A204.1 (cell line): ENCODE measurements around the gene COG2.
"Not testable (repeated sequence)": the region's sequence is repeated elsewhere in the genome, so short reads cannot be mapped to it uniquely, and the experiment has no call there.

Experiments used
- FAIRE-seq: peaks from 2 replicates; lab custom pipeline; 2012; peaks lifted over from hg19 to GRCh38; lab: Jason Lieb, UNC

COG2 gene

DNA sequence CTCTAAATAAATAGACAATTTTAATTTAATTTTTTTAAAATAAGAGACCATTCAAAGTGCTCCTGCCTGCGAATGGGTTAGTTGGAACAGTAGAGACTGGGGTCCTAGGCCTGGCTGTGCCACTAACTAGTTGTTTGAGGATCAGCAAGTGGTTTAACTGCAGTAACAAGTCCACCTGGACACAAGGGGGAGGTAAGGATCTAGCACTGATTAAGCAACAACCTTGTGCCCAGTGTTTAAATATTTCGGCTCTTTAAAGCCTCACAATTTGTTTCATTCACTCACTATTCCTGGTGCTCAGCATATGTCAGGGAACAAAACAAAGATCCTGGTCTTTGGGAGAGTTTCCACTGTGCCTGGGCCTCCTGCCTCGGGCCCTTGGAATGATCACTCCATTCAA, 73.2 kb downstream of the COG2 start:
- FAIRE-seq = no peak

DNA sequence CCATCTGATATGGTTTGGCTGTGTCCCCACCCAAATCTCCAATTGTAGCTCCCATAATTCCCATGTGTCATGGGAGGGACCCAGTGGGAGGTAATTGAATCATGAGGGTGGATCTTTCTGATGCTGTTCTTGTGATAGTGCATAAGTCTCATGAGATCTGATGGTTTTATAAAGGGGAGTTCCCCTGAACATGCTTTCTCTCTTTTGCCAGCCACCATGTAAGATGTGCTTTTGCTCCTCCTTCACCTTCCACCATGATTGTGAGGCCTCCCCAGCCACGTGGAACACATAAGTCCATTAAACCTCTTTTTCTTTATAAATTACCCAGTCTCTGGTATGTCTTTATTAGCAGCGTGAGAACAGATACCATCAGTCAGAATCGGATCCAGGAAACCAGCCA, 74.2 kb downstream of the COG2 start:
- not testable (repeated sequence) for FAIRE-seq

DNA sequence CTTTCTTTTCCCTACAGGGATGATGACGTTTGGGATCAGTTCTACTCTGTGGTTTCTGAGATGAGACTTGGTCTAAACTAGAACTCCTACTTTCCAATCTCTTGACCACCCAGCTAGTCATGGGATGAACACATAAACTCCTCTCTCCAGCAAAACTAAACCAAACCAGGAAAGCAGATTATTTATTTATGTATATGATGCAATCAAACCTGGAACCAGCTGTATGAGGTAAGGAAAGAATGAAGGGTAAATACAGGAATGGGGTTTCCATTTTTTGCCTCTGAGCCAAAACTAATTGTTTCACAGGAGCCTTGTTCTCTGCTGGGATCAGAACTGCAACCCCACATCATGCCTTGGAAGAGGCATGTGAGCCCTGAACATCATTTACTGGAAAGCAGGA, 75.0 kb downstream of the COG2 start:
- no peak for FAIRE-seq

DNA sequence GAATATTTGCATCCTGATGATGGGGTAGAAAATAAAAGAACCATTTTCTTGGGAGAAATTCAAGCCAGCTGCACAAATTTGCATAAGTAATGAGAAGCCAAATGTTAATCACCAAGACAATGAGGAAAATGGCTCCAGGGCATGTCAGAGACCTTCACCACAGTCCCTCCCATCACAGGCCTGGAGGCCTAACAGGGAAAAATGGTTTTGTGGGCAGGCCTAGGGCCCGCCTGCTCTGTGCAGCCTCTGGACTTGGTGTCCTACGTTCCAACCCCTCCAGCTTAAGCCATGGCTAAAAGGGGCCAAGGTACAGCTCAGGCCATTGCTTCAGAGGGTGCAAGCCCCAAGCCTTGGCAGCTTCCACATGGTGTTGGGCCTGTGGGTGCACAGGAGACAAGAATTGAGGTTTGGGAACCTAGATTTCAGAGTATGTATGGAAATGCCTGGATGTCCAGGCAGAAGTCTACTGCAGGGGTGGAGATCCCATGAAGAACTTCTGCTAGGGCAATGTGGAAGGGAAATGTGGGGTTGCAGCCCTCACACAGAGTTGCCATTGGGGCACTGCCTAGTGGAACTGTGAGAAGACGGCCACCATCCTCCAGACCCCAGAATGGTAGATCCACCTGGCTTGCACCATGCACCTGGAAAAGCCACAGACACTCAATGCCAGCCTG, 79.7 kb downstream of the COG2 start:
- not testable (repeated sequence) for FAIRE-seq

DNA sequence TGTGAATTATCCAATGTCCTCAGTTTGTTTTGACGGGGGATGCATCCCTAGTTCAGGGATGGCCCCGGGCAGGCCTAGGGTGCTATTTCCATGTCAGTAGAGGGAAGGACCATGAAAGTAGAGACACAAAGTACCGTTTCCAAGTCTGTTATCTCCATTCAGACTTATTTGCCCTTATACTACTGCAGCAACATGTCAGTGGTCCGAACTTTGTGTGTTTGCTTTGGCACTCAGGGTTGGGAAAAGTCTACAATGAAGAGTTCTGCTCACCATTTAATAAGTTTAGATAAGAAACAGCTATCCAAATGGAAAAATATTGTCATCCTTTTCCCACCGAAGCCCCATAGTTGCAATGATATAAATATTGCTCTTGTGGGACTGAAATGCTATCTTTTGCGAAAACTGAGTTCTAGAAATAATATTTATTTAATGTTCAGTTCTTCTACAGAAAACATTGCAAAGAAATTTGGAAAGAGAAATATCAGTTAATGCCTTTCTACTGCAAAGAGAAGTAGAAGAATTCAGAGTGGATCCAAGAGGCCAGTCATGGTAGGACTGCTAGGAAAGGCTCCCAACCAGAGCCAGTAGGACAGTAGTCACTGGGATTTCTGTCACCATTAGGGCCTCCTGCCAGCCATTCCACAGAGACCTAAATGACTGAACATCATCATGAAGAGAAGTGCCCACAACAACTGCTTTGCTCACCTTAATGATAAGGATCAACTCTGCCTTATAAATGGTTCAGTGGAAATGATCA, 83.2 kb downstream of the COG2 start:
- FAIRE-seq = no peak

DNA sequence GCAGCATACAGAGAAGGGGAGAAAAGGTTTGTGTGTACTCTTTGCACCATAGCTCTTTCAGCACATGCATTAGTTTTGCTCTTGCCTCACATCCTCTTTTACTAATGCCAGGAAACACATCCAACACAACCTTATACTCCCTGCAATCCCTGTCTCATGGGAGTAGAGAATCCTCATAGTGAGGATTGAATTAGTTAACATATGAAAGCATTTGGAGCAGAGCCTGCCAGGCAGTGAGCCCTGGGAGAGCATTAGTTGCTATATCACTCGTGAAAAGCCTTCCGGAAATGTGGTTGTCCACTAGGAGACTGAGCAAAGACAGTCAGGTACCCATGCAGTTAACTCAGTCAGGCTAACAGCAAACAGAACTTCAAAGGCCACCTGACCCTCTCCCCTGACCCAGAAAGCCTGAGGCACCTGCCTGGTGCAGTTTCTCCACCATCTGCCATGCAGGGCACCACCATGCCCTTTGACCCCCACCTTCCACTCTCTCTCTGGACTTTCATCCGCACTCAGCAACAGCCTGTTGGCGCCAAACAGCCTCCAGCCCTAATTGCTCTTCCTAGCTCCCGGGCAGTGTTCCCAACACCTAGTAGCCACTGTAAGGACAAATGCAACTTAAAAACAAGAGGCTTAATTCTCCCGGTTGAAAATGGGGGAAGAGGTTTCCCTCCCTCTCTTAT, 86.6 kb downstream of the COG2 start:
- FAIRE-seq = no peak

DNA sequence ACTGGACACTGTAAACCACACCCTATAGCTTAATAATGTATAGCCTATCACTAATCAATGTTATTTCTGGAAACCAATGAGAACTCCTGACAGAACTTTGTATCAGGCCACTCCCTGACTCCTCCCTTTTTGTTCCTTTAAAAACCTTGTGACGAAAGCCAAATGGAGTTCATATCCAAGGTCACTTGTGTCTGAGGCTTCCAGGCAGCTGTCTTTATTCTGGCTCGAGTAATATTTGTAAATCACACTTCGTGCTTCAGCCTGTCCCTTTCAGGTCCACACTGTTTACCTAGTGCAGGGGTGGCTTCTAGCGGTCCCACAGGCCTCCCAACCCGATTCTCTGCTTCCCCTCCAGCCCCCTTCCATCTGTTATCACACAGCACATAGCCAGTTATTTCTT, 88.7 kb downstream of the COG2 start:
- no peak for FAIRE-seq

DNA sequence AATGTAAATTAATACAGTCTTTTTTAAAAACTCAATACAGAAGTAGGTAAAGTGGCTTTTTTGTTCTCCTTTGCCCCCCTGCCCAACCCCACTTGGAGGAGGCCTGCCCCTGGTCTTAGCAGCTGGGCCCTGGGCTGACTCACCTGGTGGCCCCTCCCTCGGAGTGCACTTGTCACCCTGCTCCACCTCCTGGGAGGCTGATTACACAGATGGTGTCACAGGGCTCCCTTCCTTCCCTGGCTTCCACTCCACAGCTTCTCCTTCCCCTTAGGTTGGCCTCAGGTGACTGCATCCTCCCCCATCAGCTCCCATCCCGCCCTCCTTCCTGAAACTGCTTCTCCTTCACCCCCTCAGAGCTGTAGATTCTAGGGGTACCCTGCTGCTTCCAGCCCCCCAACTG, 93.2 kb downstream of the COG2 start:
- no peak for FAIRE-seq

DNA sequence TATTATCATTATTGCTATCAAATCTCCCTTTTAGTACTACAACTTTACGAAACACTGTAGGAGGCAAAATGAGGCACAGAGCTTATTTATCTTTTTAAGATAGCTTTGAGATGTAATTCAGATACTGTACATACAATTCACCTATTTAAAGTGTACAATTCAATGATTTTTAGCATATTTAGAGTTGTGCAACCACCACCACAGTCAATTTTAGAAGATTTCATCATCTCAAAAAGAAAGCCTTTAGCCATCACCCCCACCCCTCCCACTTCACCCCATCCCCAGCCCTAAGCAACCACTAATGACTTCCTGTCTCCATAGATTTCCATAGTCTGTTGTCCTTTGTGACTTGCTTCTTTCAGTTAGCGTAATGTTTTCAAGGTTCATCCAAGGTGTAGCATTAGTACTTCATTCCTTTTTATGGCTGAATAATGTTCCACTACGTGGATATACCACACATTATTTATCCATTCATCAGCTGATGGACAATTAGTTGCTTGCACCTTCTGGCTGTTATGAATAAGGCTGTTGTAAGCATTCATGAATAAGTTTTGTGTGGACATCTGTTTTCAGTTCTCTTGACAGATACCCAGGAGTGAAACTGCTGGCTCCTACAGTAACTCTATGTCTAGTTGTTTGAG, 95.5 kb downstream of the COG2 start:
- FAIRE-seq = no peak

DNA sequence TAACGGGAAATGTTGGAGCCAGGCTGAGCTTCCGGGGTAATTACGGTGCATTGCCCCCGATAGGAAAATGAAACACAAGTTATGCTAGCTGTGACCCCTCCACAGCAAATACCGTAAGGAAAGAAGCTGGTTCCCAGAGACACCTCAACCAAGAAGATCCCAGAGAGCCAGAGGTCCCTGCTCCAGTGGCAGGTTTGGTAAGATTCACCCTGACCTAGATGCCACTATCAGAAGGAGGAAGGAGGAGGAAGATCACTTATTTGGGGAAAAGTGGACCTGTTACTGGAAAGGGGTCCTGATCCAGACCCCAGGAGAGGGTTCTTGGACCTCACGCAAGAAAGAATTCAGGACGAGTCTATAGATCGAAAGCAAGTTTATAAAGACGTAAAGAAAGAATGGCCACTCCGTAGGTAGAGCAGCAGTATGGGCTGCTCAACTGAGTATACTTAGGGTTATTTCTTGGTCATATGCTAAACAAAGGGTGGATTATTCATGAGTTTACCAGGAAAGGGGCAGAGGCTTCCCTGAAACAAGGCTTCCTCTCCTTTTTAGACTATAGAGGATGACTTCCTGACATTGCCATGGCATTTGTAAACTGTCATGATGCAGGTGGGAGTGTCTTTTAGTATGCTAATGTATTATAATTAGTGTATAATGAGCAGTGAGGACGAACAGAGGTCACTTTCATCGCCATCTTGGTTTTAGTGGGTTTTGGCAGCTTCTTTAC, 97.4 kb downstream of the COG2 start:
- no peak for FAIRE-seq
